NCI-H1436 treated with DMSO at 0.1 percent for 48 hours (cell line): ENCODE measurements around the gene NID1.
"Not testable (repeated sequence)": the region's sequence is repeated elsewhere in the genome, so short reads cannot be mapped to it uniquely, and the experiment has no call there.

Experiments used
- DNase-seq: peaks from one replicate; lab custom pipeline; 2025; lab: John Stamatoyannopoulos, UW

Gene NID1

GRCh38 chr1:235999259-235999925, 65.5 kb downstream of the NID1 start:
- DNase-seq = no peak

GRCh38 chr1:235998812-235999211, 66.1 kb downstream of the NID1 start:
- DNase-seq = no peak

- no peak for DNase-seq
These were observed 67.0 kb downstream of the NID1 start for GRCh38 chr1:235997931-235998330.

GRCh38 chr1:235997049-235997448, 67.8 kb downstream of the NID1 start:
- DNase-seq = no peak

- DNase-seq = no peak
These were observed 68.7 kb downstream of the NID1 start for GRCh38 chr1:235996048-235996785.

GRCh38 chr1:235995511-235995910, 69.4 kb downstream of the NID1 start:
- DNase-seq = no peak

- DNase-seq = no peak
These were observed 71.2 kb downstream of the NID1 start for GRCh38 chr1:235993652-235994051.

- DNase-seq = no peak
These were observed 72.0 kb downstream of the NID1 start for GRCh38 chr1:235992868-235993267.

- no peak for DNase-seq
These were observed 72.5 kb downstream of the NID1 start for GRCh38 chr1:235992346-235992745.

GRCh38 chr1:235990330-235990795, 74.5 kb downstream of the NID1 start:
- no peak for DNase-seq

- DNase-seq = no peak
These were observed 75.8 kb downstream of the NID1 start for GRCh38 chr1:235989105-235989504.

- DNase-seq = no peak
These were observed 78.0 kb downstream of the NID1 start for GRCh38 chr1:235986869-235987268.

- no peak for DNase-seq
These were observed 80.7 kb downstream of the NID1 start for GRCh38 chr1:235984041-235984825.

- DNase-seq = no peak
These were observed 83.9 kb downstream of the NID1 start for GRCh38 chr1:235980976-235981375.

- DNase-seq = no peak
These were observed 85.1 kb downstream of the NID1 start for GRCh38 chr1:235979716-235980333.

- DNase-seq = no peak
These were observed 85.7 kb downstream of the NID1 start for GRCh38 chr1:235979176-235979575.

GRCh38 chr1:235976490-235976889, 88.4 kb downstream of the NID1 start:
- DNase-seq = no peak

GRCh38 chr1:235974616-235975015, 90.3 kb downstream of the NID1 start:
- DNase-seq = no peak

- not testable (repeated sequence) for DNase-seq
These were observed 92.2 kb downstream of the NID1 start for GRCh38 chr1:235972691-235973090.

GRCh38 chr1:235972311-235972689, 92.6 kb downstream of the NID1 start:
- DNase-seq = no peak

- DNase-seq = peak; percentile 83
These were observed 93.1 kb downstream of the NID1 start for GRCh38 chr1:235971571-235972310.

- no peak for DNase-seq
These were observed 93.9 kb downstream of the NID1 start for GRCh38 chr1:235971020-235971419.
